WTC11 (cell line): ENCODE data around the gene TBC1D22A. TPM values are rescaled to one million over a fixed set of nuclear protein-coding genes. Genes with fewer than 3 reads are reported as not detected.
A peak's percentile ranks its signal among the peaks of the same experiment; 100 is the strongest.

Source experiments
- ATAC-seq: fragments of 200-7000 bp; cut with Tn5 transposase; 2 replicates; pipeline ENCODE4 v1.10.0; 2021; ENCODE audit warnings: mild to moderate bottlenecking, moderate library complexity
- CTCF ChIA-PET: fragments of 300-600 bp; sonication (Branson Sonifier 250); formaldehyde crosslinking; loops from one replicate; lab custom pipeline; 2021; ENCODE audit warnings: antibody characterized with exemption; lab: Charles Lee
- POLR2A ChIA-PET: fragments of 350-600 bp; sonication (Branson Sonifier 250); formaldehyde crosslinking; loops from one replicate; lab custom pipeline; 2021; ENCODE audit warnings: antibody characterized with exemption; lab: Charles Lee
- DNase-seq: peaks from one replicate; pipeline ENCODE4 v3.0.0; 2021; ENCODE audit warnings: low spot score
- H3K27ac Mint-ChIP-seq: 2 replicates; pipeline ENCODE4 v1.8.0; 2021; ENCODE audit warnings: mixed read lengths
- H3K27me3 Mint-ChIP-seq: 2 replicates; pipeline ENCODE4 v1.8.0; 2021; ENCODE audit warnings: low read depth, mild to moderate bottlenecking, moderate library complexity, mixed read lengths
- H3K36me3 Mint-ChIP-seq: 2 replicates; pipeline ENCODE4 v1.8.0; 2021; ENCODE audit warnings: mixed read lengths
- H3K4me1 Mint-ChIP-seq: 2 replicates; pipeline ENCODE4 v1.8.0; 2022; ENCODE audit warnings: mixed read lengths
- H3K4me3 Mint-ChIP-seq: 2 replicates; pipeline ENCODE4 v1.8.0; 2021; ENCODE audit warnings: mild to moderate bottlenecking, moderate library complexity, mixed read lengths
- H3K9me3 Mint-ChIP-seq: 2 replicates; pipeline ENCODE4 v1.8.0; 2021; ENCODE audit warnings: mixed read lengths
- AFF4 ChIP-seq: sonication (generic); formaldehyde crosslinking; IDR thresholded peaks from 2 replicates; pipeline ENCODE4 v1.8.1; 2023; ENCODE audit warnings: mild to moderate bottlenecking, missing genetic modification reagents, borderline replicate concordance
- CTCF ChIP-seq: fragments of 200-600 bp; IDR thresholded peaks from 2 replicates; pipeline ENCODE4 v1.8.0; 2022; ENCODE audit warnings: antibody characterized with exemption
- NR3C1 ChIP-seq: sonication (generic); formaldehyde crosslinking; conservative IDR thresholded peaks from 2 replicates; pipeline ENCODE4 v1.8.1; 2023; ENCODE audit warnings: low read depth, mild to moderate bottlenecking, missing genetic modification reagents
- OVOL2 ChIP-seq: fragments of 250-450 bp; sonication (Bioruptor Pico); IDR thresholded peaks from 2 replicates; pipeline ENCODE4 v1.9.0; 2021; ENCODE audit warnings: mild to moderate bottlenecking, borderline replicate concordance
- SMAD3 ChIP-seq: sonication (generic); formaldehyde crosslinking; IDR thresholded peaks from 2 replicates; pipeline ENCODE4 v1.8.0; 2022; ENCODE audit warnings: missing genetic modification reagents, mild to moderate bottlenecking, borderline replicate concordance
- ZNF121 ChIP-seq: sonication (generic); formaldehyde crosslinking; IDR thresholded peaks from 2 replicates; pipeline ENCODE4 v1.8.0; 2023; ENCODE audit warnings: missing genetic modification reagents
- total RNA-seq: library from RNA; stranded (reverse); gene quantifications from 3 replicates; pipeline ENCODE4 v1.2.3, GENCODE V29; 2021
- TF ChIP-seq, protein P1 (sequence below): fragments of 250-450 bp; sonication (Bioruptor Pico); IDR thresholded peaks from 2 replicates; pipeline ENCODE4 v1.9.0; 2021; ENCODE audit warnings: mild to moderate bottlenecking, borderline replicate concordance
- TF ChIP-seq, protein P2 (sequence below): sonication (generic); formaldehyde crosslinking; IDR thresholded peaks from 2 replicates; pipeline ENCODE4 v1.8.0; 2022; ENCODE audit warnings: mild to moderate bottlenecking, missing genetic modification reagents
- TF ChIP-seq, protein P3 (sequence below): sonication (generic); formaldehyde crosslinking; IDR thresholded peaks from 2 replicates; pipeline ENCODE4 v1.8.0; 2022; ENCODE audit warnings: mild to moderate bottlenecking, missing genetic modification reagents

TBC1D22A gene
- total RNA-seq, 1 experiment from 2014 or later = 18.1 TPM

DNA sequence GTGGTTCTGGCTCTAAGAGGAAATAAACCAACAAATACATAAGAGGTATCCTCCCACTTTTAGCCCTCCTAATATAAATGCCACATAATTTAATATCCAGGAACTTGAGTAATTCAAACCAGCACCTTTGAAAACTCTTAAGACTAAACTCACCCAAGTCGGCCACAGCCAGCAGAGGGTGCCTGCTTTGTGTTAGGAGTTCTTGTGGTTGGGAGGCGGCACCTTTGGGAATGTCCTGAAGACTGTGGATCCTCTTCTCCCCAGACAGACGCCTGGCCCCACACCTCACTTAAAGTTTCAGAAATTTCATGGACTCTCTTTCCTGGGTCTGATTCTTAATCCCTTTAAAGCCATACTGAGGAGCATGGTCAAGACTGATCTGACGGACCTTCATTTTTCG is 169.0 kb downstream of the TBC1D22A start (continued):
- TF ChIP-seq, protein P1, sequence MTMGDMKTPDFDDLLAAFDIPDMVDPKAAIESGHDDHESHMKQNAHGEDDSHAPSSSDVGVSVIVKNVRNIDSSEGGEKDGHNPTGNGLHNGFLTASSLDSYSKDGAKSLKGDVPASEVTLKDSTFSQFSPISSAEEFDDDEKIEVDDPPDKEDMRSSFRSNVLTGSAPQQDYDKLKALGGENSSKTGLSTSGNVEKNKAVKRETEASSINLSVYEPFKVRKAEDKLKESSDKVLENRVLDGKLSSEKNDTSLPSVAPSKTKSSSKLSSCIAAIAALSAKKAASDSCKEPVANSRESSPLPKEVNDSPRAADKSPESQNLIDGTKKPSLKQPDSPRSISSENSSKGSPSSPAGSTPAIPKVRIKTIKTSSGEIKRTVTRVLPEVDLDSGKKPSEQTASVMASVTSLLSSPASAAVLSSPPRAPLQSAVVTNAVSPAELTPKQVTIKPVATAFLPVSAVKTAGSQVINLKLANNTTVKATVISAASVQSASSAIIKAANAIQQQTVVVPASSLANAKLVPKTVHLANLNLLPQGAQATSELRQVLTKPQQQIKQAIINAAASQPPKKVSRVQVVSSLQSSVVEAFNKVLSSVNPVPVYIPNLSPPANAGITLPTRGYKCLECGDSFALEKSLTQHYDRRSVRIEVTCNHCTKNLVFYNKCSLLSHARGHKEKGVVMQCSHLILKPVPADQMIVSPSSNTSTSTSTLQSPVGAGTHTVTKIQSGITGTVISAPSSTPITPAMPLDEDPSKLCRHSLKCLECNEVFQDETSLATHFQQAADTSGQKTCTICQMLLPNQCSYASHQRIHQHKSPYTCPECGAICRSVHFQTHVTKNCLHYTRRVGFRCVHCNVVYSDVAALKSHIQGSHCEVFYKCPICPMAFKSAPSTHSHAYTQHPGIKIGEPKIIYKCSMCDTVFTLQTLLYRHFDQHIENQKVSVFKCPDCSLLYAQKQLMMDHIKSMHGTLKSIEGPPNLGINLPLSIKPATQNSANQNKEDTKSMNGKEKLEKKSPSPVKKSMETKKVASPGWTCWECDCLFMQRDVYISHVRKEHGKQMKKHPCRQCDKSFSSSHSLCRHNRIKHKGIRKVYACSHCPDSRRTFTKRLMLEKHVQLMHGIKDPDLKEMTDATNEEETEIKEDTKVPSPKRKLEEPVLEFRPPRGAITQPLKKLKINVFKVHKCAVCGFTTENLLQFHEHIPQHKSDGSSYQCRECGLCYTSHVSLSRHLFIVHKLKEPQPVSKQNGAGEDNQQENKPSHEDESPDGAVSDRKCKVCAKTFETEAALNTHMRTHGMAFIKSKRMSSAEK (CRISPR knock-in tag) = no peak
- no peak for TF ChIP-seq CTCF

DNA sequence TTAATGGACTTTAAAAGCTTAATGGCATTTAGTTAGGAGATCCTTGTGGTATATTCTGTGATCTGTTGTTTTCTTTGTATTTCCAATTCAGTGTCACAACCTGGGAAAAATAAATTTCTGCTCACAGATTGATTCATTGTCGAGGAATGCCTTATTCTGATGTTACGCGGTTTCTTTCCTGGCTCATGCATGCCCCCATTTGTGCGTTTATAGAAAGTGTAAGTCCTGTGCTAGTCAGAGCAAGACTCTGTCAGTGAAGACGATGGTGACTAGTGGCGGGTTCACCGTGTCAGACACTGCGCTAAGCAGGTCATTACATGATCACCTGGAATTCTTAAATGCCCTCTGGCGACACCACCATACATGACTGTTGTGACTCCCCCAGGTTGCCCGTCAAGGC is 169.4 kb downstream of the TBC1D22A start:
- CTCF ChIA-PET = no interaction called here
- H3K27ac Mint-ChIP-seq = no peak overlapping the region
- TF ChIP-seq OVOL2 (CRISPR knock-in tag) = no peak
- no peak for TF ChIP-seq ZNF121 (CRISPR knock-in tag)
- TF ChIP-seq NR3C1 (CRISPR knock-in tag) = no peak
- no peak for TF ChIP-seq SMAD3
- TF ChIP-seq, protein P2, sequence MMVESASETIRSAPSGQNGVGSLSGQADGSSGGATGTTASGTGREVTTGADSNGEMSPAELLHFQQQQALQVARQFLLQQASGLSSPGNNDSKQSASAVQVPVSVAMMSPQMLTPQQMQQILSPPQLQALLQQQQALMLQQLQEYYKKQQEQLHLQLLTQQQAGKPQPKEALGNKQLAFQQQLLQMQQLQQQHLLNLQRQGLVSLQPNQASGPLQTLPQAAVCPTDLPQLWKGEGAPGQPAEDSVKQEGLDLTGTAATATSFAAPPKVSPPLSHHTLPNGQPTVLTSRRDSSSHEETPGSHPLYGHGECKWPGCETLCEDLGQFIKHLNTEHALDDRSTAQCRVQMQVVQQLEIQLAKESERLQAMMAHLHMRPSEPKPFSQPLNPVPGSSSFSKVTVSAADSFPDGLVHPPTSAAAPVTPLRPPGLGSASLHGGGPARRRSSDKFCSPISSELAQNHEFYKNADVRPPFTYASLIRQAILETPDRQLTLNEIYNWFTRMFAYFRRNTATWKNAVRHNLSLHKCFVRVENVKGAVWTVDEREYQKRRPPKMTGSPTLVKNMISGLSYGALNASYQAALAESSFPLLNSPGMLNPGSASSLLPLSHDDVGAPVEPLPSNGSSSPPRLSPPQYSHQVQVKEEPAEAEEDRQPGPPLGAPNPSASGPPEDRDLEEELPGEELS = no peak
- TF ChIP-seq, all 79 proteins: peak for 0
- Mint-ChIP-seq H3K4me3 (no peak overlapping the region), H3K9me3 (no peaks in the 10 kb centered on the region), H3K4me1 (peaks cover 15% of the 10 kb centered on the region), H3K27me3 (no peaks in the 10 kb centered on the region), H3K36me3 (peaks cover 2% of the 10 kb centered on the region; the same call in 1 of the 2 replicates)
- DNase-seq (no peak), ATAC-seq (no peak)
- POLR2A ChIA-PET = no interaction called here

GRCh38 chr22:46933040-46933930 is 170.8 kb downstream of the TBC1D22A start:
- ChIA-PET CTCF (interaction anchor here (0.7 kb wide), 1 partner anchor 200 kb away, joined by 4 read pairs; no protein-coding TSS in a partner anchor), POLR2A (no interaction called here)
- DNase-seq (no peak), ATAC-seq (no peak)
- Mint-ChIP-seq H3K27ac (peak overlapping the region; percentile 83), H3K27me3 (no peaks in the 10 kb centered on the region), H3K36me3 (peaks cover 2% of the 10 kb centered on the region; the same call in 1 of the 2 replicates), H3K4me3 (no peak overlapping the region), H3K9me3 (no peaks in the 10 kb centered on the region), H3K4me1 (peaks cover 15% of the 10 kb centered on the region)
- TF ChIP-seq, protein P3, sequence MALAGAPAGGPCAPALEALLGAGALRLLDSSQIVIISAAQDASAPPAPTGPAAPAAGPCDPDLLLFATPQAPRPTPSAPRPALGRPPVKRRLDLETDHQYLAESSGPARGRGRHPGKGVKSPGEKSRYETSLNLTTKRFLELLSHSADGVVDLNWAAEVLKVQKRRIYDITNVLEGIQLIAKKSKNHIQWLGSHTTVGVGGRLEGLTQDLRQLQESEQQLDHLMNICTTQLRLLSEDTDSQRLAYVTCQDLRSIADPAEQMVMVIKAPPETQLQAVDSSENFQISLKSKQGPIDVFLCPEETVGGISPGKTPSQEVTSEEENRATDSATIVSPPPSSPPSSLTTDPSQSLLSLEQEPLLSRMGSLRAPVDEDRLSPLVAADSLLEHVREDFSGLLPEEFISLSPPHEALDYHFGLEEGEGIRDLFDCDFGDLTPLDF (CRISPR knock-in tag) = no peak
- TF ChIP-seq AFF4 (CRISPR knock-in tag) = no peak
